Esophagus squamous epithelium (tissue), 4 donors: ENCODE results near the gene C3orf18.

ENCODE experiments used
- POLR2A ChIP-seq, 4 donors: fragments of 450-650 bp; IDR thresholded peaks; one replicate each; pipeline ENCODE4 v1.6.1; 2017; ENCODE audit warnings: antibody characterized with exemption in 4 of 4, mild to moderate bottlenecking in 4 of 4, moderate library complexity in 3 of 4
- TF ChIP-seq, protein P1 (sequence below), 6 experiments: fragments of 450-650 bp in 4 of 6; fragments of 200-600 bp in 2 of 6; sonication (generic) in 2 of 6; IDR thresholded peaks; one replicate each; pipeline ENCODE4 v1.5.1; 2016 to 2019; ENCODE audit warnings: antibody characterized with exemption in 6 of 6, mild to moderate bottlenecking in 4 of 6, moderate library complexity in 4 of 6

DNA sequence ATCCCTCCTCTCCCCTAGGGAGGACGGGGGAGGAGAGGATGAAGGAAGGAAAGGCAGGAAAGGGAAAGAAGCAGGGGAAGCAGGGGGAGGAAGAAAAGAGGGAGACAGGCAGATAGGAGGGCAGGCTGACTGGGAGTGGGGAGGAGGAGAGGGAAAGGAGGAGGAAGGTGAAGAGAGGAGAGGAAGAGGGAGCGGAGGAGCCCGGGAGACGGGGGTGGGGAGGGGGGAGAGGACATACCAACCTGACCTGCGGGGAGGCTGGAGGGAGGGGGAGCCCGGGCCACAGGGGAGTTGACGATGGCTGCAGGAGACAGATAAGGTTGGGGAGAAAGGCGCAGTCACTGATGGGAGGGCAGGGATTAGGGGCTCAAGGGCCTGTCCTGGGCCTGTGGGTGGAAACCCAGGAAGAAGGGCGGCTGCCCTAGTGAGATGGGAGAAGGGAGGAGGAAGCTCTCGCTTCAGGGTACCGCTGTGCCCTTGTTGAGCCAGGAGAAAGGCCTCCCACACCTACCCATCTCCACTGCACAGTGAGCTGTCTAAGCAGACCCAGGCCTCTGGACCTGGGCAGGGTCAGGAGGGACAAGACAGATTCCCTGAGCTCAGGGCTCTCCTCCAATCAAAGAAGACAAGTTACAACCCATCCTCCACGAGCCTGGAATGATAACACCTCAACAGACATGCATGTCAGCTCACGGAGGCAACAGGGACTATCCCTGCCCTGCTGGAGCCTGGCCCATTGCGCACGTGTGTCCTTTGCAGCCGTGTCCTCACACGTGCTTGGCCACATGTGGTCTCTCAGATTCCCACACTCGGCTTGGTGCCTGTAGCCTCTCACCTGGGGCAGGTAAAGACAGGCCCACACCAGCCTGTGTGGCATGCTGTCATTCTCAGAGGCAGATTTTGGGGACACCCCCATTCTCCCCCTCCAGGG lies 27.9 kb downstream of the C3orf18 start:
- TF ChIP-seq, protein P1, sequence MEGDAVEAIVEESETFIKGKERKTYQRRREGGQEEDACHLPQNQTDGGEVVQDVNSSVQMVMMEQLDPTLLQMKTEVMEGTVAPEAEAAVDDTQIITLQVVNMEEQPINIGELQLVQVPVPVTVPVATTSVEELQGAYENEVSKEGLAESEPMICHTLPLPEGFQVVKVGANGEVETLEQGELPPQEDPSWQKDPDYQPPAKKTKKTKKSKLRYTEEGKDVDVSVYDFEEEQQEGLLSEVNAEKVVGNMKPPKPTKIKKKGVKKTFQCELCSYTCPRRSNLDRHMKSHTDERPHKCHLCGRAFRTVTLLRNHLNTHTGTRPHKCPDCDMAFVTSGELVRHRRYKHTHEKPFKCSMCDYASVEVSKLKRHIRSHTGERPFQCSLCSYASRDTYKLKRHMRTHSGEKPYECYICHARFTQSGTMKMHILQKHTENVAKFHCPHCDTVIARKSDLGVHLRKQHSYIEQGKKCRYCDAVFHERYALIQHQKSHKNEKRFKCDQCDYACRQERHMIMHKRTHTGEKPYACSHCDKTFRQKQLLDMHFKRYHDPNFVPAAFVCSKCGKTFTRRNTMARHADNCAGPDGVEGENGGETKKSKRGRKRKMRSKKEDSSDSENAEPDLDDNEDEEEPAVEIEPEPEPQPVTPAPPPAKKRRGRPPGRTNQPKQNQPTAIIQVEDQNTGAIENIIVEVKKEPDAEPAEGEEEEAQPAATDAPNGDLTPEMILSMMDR (IDR thresholded peaks at IDR 0.05): no peak
- TF ChIP-seq POLR2A (IDR thresholded peaks at IDR 0.05): no peak
